ENCODE results near the gene CRB1. TPM values are rescaled to one million over a fixed set of nuclear protein-coding genes. Genes with fewer than 3 reads are reported as not detected.

CRB1 gene
- total and polyA plus RNA-seq, 2 experiments from 2014 or later: 0.54 to 0.57 TPM

DNA sequence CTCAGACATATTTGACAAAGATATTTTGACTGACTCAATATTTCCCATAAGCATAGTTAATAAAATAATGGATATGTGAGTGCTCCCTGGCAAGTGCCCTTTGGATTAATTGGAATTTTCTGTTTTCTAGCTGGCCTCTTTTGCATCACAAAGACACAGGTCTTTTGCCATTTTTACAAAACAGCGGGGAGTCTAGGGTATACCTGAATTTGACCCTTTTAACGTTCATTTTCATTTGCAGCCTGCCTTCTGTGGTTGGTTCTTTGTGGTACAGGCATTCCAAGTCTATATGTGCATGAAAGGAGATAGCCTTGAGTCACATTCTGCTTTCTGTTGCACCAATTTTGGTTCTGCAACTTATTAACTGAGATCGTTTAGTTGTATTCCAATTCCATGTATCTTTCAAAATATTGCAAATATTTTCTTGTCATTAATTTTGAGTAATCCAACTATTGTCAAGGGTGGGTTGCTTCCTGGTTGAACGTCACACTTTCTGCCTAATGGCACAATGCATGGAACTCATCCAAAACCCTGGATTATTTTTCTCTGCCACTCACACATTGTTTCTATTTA is 171.7 kb downstream of the CRB1 start:
- Histone ChIP-seq H3K4me3 (no peak overlapping the region), H3K4me1 (ENCODE audit: low read depth) (no peaks in the 10 kb centered on the region), H3K27ac (no peak overlapping the region), H3K27me3 (no peaks in the 10 kb centered on the region), H3K36me3 (no peaks in the 10 kb centered on the region), H3K9me3 (ENCODE audit: low read depth) (no peaks in the 10 kb centered on the region)
- DNase-seq (ENCODE audit: low read depth in 1 of 2, low spot score in 1 of 2): no peak
- TF ChIP-seq, protein P1, sequence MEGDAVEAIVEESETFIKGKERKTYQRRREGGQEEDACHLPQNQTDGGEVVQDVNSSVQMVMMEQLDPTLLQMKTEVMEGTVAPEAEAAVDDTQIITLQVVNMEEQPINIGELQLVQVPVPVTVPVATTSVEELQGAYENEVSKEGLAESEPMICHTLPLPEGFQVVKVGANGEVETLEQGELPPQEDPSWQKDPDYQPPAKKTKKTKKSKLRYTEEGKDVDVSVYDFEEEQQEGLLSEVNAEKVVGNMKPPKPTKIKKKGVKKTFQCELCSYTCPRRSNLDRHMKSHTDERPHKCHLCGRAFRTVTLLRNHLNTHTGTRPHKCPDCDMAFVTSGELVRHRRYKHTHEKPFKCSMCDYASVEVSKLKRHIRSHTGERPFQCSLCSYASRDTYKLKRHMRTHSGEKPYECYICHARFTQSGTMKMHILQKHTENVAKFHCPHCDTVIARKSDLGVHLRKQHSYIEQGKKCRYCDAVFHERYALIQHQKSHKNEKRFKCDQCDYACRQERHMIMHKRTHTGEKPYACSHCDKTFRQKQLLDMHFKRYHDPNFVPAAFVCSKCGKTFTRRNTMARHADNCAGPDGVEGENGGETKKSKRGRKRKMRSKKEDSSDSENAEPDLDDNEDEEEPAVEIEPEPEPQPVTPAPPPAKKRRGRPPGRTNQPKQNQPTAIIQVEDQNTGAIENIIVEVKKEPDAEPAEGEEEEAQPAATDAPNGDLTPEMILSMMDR (IDR thresholded peaks at IDR 0.05; ENCODE audit: low read depth, low read length): no peak

DNA sequence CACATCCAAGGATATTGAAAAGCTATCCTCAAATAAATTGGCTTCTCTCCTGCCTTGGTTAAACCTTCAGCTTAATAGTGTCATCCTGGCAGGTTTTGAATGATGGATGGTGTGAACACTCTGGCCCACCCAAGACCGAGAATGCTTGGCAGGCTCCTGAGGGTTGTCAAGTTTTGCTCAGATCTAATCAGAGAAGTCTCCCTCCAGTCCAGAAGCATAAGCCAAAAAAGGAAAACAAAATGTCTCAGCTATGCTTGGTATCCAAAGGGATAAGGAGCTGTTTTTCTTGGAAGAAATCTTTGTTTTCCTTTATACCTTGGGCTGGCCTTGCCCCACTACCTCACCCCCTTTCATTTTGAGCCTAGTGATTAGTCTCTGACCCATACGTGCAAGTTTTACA is 172.7 kb downstream of the CRB1 start:
- H3K4me3 ChIP-seq: no peak overlapping the region
- DNase-seq (ENCODE audit: low read depth in 1 of 2, low spot score in 1 of 2): peak; percentile 16 to 74
- TF ChIP-seq, protein P1 (IDR thresholded peaks at IDR 0.05; ENCODE audit: low read depth, low read length): no peak
- H3K36me3 ChIP-seq: no peaks in the 10 kb centered on the region
- H3K4me1 ChIP-seq (ENCODE audit: low read depth): no peaks in the 10 kb centered on the region
- no peaks in the 10 kb centered on the region for H3K27me3 ChIP-seq
- H3K9me3 ChIP-seq (ENCODE audit: low read depth): no peaks in the 10 kb centered on the region
- no peak overlapping the region for H3K27ac ChIP-seq

DNA sequence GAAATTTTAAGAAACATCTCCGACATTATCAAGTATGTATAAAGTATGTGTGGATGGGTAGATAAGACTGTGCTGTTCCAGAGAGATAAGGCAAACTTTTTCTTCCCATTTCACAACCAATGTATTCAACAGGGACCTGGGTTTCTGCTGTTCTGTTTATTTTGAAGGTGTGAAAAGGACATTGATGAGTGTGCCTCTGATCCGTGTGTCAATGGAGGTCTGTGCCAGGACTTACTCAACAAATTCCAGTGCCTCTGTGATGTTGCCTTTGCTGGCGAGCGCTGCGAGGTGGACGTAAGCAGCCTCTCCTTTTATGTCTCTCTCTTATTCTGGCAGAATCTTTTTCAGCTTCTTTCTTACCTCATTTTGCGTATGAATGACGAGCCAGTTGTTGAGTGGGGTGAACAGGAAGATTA is 174.0 kb downstream of the CRB1 start:
- Histone ChIP-seq H3K36me3 (no peaks in the 10 kb centered on the region), H3K4me3 (no peak overlapping the region), H3K4me1 (ENCODE audit: low read depth) (no peaks in the 10 kb centered on the region), H3K9me3 (ENCODE audit: low read depth) (no peaks in the 10 kb centered on the region), H3K27ac (no peak overlapping the region), H3K27me3 (no peaks in the 10 kb centered on the region)
- TF ChIP-seq, protein P1 (IDR thresholded peaks at IDR 0.05; ENCODE audit: low read depth, low read length): no peak
- peak; percentile 28 to 97 for DNase-seq (ENCODE audit: low read depth in 1 of 2, low spot score in 1 of 2)

DNA sequence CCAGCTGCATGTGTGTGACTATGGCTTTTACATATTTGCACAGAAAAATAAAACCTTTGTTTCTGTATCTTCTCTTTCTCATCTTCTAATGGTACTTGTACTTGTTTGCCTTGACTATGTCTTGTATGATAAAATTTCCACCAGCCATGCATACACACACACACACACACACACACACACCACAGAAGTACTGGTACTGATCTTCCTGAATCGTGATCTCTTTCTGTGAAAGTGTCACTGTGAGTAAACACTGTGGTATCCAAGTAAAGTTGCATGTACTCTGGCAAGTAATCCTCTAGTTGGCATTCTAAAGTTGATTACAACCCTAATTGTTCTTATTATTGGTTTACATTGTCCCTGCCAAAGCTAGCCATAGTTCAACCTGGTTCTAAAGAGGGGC is 176.7 kb downstream of the CRB1 start:
- DNase-seq (ENCODE audit: low read depth in 1 of 2, low spot score in 1 of 2): peak in 1 of 2 donors; percentile 50
- Histone ChIP-seq H3K4me3 (no peak overlapping the region), H3K27me3 (no peaks in the 10 kb centered on the region), H3K9me3 (ENCODE audit: low read depth) (no peaks in the 10 kb centered on the region), H3K27ac (no peak overlapping the region), H3K4me1 (ENCODE audit: low read depth) (no peaks in the 10 kb centered on the region), H3K36me3 (no peaks in the 10 kb centered on the region)
- TF ChIP-seq, protein P1 (IDR thresholded peaks at IDR 0.05; ENCODE audit: low read depth, low read length): no peak

GRCh38 chr1:197448121-197448779 is 180.2 kb downstream of the CRB1 start:
- Histone ChIP-seq H3K27ac (no peak overlapping the region), H3K4me1 (ENCODE audit: low read depth) (no peaks in the 10 kb centered on the region), H3K36me3 (no peaks in the 10 kb centered on the region), H3K27me3 (no peaks in the 10 kb centered on the region), H3K9me3 (ENCODE audit: low read depth) (no peaks in the 10 kb centered on the region), H3K4me3 (no peak overlapping the region)
- TF ChIP-seq, protein P1 (IDR thresholded peaks at IDR 0.05; ENCODE audit: low read depth, low read length): no peak
- DNase-seq (ENCODE audit: low read depth in 1 of 2, low spot score in 1 of 2): no peak

Data from cardiac muscle cell (in vitro differentiated cells and primary cell).